Uterus (tissue), 2 donors: Measurements from ENCODE around the gene EFCAB5.

Source experiments
- POLR2A ChIP-seq, 2 donors: fragments of 450-650 bp; IDR thresholded peaks; one replicate each; pipeline ENCODE4 v1.6.1; 2016; ENCODE audit warnings: antibody characterized with exemption in 2 of 2, mild to moderate bottlenecking in 1 of 2, moderate library complexity in 1 of 2
- TF ChIP-seq, protein P1 (sequence below), 4 experiments: fragments of 200-600 bp in 2 of 4; fragments of 450-650 bp in 2 of 4; sonication (generic) in 2 of 4; IDR thresholded peaks; one replicate each; pipeline ENCODE4 v1.5.1; 2016 to 2019; ENCODE audit warnings: antibody characterized with exemption in 4 of 4, mild to moderate bottlenecking in 2 of 4, moderate library complexity in 1 of 4

DNA sequence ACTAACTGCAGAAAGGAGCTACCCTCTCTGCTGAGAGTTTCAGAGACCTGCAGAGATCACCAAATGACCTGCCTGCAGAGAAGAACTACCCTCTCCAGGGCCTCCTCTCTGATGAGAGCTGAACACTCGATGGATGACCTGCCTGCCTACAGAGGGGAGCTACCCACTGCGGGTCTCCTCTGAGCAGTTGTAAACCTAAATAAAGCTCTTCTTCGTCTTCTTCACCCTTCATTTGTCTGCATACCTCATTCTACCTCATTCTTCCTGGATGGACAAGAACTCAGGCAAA lies 35.6 kb upstream of the EFCAB5 start:
- TF ChIP-seq, protein P1, sequence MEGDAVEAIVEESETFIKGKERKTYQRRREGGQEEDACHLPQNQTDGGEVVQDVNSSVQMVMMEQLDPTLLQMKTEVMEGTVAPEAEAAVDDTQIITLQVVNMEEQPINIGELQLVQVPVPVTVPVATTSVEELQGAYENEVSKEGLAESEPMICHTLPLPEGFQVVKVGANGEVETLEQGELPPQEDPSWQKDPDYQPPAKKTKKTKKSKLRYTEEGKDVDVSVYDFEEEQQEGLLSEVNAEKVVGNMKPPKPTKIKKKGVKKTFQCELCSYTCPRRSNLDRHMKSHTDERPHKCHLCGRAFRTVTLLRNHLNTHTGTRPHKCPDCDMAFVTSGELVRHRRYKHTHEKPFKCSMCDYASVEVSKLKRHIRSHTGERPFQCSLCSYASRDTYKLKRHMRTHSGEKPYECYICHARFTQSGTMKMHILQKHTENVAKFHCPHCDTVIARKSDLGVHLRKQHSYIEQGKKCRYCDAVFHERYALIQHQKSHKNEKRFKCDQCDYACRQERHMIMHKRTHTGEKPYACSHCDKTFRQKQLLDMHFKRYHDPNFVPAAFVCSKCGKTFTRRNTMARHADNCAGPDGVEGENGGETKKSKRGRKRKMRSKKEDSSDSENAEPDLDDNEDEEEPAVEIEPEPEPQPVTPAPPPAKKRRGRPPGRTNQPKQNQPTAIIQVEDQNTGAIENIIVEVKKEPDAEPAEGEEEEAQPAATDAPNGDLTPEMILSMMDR (IDR thresholded peaks at IDR 0.05), result no peak
- no peak for TF ChIP-seq POLR2A (IDR thresholded peaks at IDR 0.05)
